Body of pancreas (tissue), 4 donors: ENCODE measurements around the gene BAHCC1.

Experiments used
- POLR2A ChIP-seq, 3 donors: fragments of 450-650 bp; IDR thresholded peaks; one replicate each; pipeline ENCODE4 v1.6.1; 2016; ENCODE audit warnings: antibody characterized with exemption in 3 of 3, mild to moderate bottlenecking in 2 of 3
- TF ChIP-seq, protein P1 (sequence below), 7 experiments: fragments of 450-650 bp in 4 of 7; fragments of 200-600 bp in 3 of 7; sonication (generic) in 3 of 7; IDR thresholded peaks; one replicate each; pipeline ENCODE4 v1.5.1; 2016 to 2019; ENCODE audit warnings: antibody characterized with exemption in 7 of 7

DNA sequence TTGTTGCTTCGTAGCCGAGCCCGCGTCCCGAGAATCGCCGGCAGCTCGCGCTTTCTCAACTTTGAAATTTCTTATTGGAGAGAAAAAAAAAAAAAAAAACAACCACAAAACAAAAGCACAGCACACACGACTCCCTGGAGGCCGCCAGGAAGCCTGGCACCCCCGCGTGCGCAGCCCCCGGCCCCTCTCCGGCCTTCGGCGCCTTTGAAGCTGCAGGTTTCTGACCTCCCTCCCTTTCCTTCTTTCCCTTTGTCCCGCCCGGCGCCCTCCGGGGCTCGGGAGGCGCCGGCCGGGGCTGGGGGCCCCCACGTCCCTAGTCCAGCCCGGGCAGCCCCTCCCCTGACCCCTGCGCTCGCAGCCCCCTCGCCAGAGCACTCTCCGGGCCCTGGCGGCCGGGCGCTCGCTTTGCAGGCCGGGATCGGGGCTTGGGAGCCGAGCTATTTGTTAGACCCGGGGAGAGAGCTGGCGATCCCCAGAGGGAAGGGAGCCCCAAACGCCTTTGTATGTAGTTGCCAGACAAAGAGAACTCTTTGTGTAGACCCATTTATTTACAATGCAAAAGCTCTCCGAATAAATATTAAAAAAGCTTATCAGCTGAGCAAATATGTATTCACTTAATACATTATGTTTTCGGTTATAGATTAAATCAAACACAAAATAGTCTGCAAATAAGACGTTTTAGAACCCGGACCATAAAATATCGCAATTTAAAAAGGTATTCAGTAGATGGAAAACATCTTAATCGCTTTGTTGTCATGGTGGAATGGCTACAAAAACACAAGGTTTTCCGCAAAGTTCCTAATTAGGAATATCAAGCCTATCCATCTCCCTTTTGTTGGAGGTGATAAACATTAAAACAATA, 2.3 kb downstream of the BAHCC1 start:
- TF ChIP-seq, protein P1, sequence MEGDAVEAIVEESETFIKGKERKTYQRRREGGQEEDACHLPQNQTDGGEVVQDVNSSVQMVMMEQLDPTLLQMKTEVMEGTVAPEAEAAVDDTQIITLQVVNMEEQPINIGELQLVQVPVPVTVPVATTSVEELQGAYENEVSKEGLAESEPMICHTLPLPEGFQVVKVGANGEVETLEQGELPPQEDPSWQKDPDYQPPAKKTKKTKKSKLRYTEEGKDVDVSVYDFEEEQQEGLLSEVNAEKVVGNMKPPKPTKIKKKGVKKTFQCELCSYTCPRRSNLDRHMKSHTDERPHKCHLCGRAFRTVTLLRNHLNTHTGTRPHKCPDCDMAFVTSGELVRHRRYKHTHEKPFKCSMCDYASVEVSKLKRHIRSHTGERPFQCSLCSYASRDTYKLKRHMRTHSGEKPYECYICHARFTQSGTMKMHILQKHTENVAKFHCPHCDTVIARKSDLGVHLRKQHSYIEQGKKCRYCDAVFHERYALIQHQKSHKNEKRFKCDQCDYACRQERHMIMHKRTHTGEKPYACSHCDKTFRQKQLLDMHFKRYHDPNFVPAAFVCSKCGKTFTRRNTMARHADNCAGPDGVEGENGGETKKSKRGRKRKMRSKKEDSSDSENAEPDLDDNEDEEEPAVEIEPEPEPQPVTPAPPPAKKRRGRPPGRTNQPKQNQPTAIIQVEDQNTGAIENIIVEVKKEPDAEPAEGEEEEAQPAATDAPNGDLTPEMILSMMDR (IDR thresholded peaks at IDR 0.05), result peak in 6 of 7 experiments; percentile 16 to 37 (median 26)
- TF ChIP-seq POLR2A (IDR thresholded peaks at IDR 0.05), result no peak
